Caco-2 (cell line): Measurements from ENCODE around the gene HSPB2. TPM values are rescaled to one million over a fixed set of nuclear protein-coding genes. Genes with fewer than 3 reads are reported as not detected.
A peak's percentile ranks its signal among the peaks of the same experiment; 100 is the strongest.

Experiments
- Bru-seq: library from RNA; stranded (reverse); fragments of 400-500 nt; gene quantifications from one replicate; lab custom pipeline; 2021; lab: Mats Ljungman, UMichigan
- BruChase-seq, 2 experiments: library from RNA; stranded (reverse); fragments of 400-500 nt; gene quantifications; one replicate each; lab custom pipeline; 2021; lab: Mats Ljungman, UMichigan
- BruUV-seq: library from RNA; stranded (reverse); fragments of 400-500 nt; replicated peaks from 2 replicates; lab custom pipeline; 2021; lab: Mats Ljungman, UMichigan
- CTCF ChIA-PET: fragments of 300-600 bp; sonication (Branson Sonifier 250); formaldehyde crosslinking; loops from one replicate; lab custom pipeline; 2022; ENCODE audit warnings: antibody characterized with exemption; lab: Charles Lee
- POLR2A ChIA-PET: fragments of 300-600 bp; sonication (Branson Sonifier 250); formaldehyde crosslinking; loops from one replicate; lab custom pipeline; 2022; ENCODE audit warnings: antibody characterized with exemption; lab: Charles Lee
- DNase-seq, 2 experiments: peaks; one replicate each; pipeline versions ENCODE4 v3.0.0 to v3.0.0-alpha.2; 2020 to 2022
- H3K27me3 ChIP-seq: replicated peaks from 2 replicates; pipeline ENCODE4 v1.6.0; 2011; ENCODE audit warnings: low read length; ENCODE audit not compliant: control insufficient read depth, insufficient read depth
- H3K36me3 ChIP-seq: 2 replicates; pipeline ENCODE4 v1.5.1; 2011; ENCODE audit warnings: low read length; ENCODE audit not compliant: control insufficient read depth, insufficient read depth
- H3K4me1 ChIP-seq: fragments of 250-450 bp; sonication (Bioruptor Pico); 2 replicates; pipeline ENCODE4 v1.5.1; 2020; ENCODE audit warnings: mild to moderate bottlenecking
- H3K4me3 ChIP-seq: 2 replicates; pipeline ENCODE4 v1.5.1; 2011; ENCODE audit warnings: low read depth, mild to moderate bottlenecking, control low read depth, low read length
- H3K9me3 ChIP-seq: fragments of 250-450 bp; sonication (Bioruptor Pico); 2 replicates; pipeline ENCODE4 v1.5.1; 2020; ENCODE audit warnings: mild to moderate bottlenecking, moderate library complexity
- H3K27ac Mint-ChIP-seq: one replicate; pipeline ENCODE4 v1.8.0; 2022; ENCODE audit warnings: mixed read lengths; ENCODE audit not compliant: unreplicated experiment
- H3K27me3 Mint-ChIP-seq: one replicate; pipeline ENCODE4 v1.8.0; 2022; ENCODE audit warnings: mixed read lengths; ENCODE audit not compliant: insufficient read depth, unreplicated experiment
- H3K36me3 Mint-ChIP-seq: one replicate; pipeline ENCODE4 v1.8.0; 2022; ENCODE audit warnings: mild to moderate bottlenecking, mixed read lengths; ENCODE audit not compliant: insufficient read depth, unreplicated experiment
- H3K4me1 Mint-ChIP-seq: one replicate; pipeline ENCODE4 v1.8.0; 2022; ENCODE audit warnings: low read depth, mixed read lengths; ENCODE audit not compliant: unreplicated experiment
- H3K4me3 Mint-ChIP-seq: one replicate; pipeline ENCODE4 v1.8.0; 2022; ENCODE audit warnings: mild to moderate bottlenecking, moderate library complexity, mixed read lengths; ENCODE audit not compliant: unreplicated experiment
- H3K9me3 Mint-ChIP-seq: one replicate; pipeline ENCODE4 v1.8.0; 2022; ENCODE audit warnings: mixed read lengths; ENCODE audit not compliant: unreplicated experiment
- CTCF ChIP-seq, 2 experiments: fragments of 200-600 bp in 1 of 2; IDR thresholded peaks; 1 replicate in 1 of 2; 2 replicates in 1 of 2; pipeline versions ENCODE4 v1.5.1 to v1.8.0; 2011 to 2022; ENCODE audit warnings: antibody characterized with exemption in 1 of 2, control low read depth in 1 of 2, inconsistent platforms in 1 of 2, low read depth in 1 of 2, low read length in 1 of 2, mild to moderate bottlenecking in 1 of 2, moderate library complexity in 1 of 2; ENCODE audit not compliant: insufficient read depth in 1 of 2, severe bottlenecking in 1 of 2, unreplicated experiment in 1 of 2
- intact Hi-C: fragments of 100-400 bp; cut with micrococcal nuclease; formaldehyde crosslinking; loops from one replicate; pipeline ENCODE4 v1.10.0; 2022; ENCODE audit not compliant: unreplicated experiment
- long read RNA-seq: library from polyadenylated mRNA; stranded (forward); transcript quantifications from one replicate; pipeline ENCODE4 v2.0.0, GENCODE V29; 2022
- total RNA-seq: library from RNA; stranded (reverse); gene quantifications from 2 replicates; pipeline ENCODE4 v1.2.3, GENCODE V29; 2022

The HSPB2 gene
- total RNA-seq (not detected in 2 replicates), Bru-seq, nascent RNA (not detected), BruChase-seq, experiment 1, labeled RNA remaining after a 2-hour chase (percentile 18 among the genes with signal in this experiment), BruChase-seq, experiment 2, labeled RNA remaining after a 6-hour chase (not detected)
- long read RNA-seq: 0 reads

- Histone ChIP-seq H3K9me3 (no peaks in the 10 kb centered on the region), H3K4me3 (no peak within 1 kb of the TSS)
Observed at GRCh38 chr11:111912535-111912934, at the start of gene HSPB2. HSPB2 (plus strand) TSS chr11:111912734; CDS start chr11:111912830, 96 bp downstream.

GRCh38 chr11:111870113-111870512 lies 42.4 kb upstream of the HSPB2 start:
- POLR2A ChIA-PET: interaction anchor here (1.6 to 2.2 kb wide), 3 partner anchors 49 to 104 kb away, joined by 7 to 13 read pairs (median 9); partner anchors contain the start of genes C11orf52 and PPP2R1B
- no peaks in the 10 kb centered on the region for H3K27me3 ChIP-seq
- BruUV-seq: no TSS peak
- no peaks in the 10 kb centered on the region for H3K36me3 ChIP-seq
- no peaks in the 10 kb centered on the region for H3K27me3 Mint-ChIP-seq
- TF ChIP-seq CTCF (IDR thresholded peaks at IDR 0.05; ENCODE audit: insufficient read depth in 1 of 2, low read depth in 1 of 2, low read length in 1 of 2, severe bottlenecking in 1 of 2, unreplicated experiment in 1 of 2): no peak
- H3K4me1 ChIP-seq: 0 out of 2 replicates have a peak, but pooled peaks cover 3% of the 10 kb centered on the region
- intact Hi-C loops: loop anchor here (2.0 kb wide), 2 partner anchors 49 to 57 kb away; partner anchors contain the start of gene C11orf52
- H3K9me3 Mint-ChIP-seq: no peaks in the 10 kb centered on the region
- no peaks in the 10 kb centered on the region for H3K9me3 ChIP-seq
- H3K4me3 ChIP-seq: peak overlapping the region; percentile 94
- peaks cover 16% of the 10 kb centered on the region for H3K4me1 Mint-ChIP-seq
- peak overlapping the region; percentile 91 for H3K4me3 Mint-ChIP-seq
- peaks cover 40% of the 10 kb centered on the region for H3K36me3 Mint-ChIP-seq
- DNase-seq: no peak
- CTCF ChIA-PET: interaction anchor here (0.6 to 2.6 kb wide), 16 partner anchors 10 to 320 kb away, joined by 3 to 31 read pairs (median 5); partner anchors contain the start of genes C11orf52 and PPP2R1B
- peak overlapping the region; percentile 53 for H3K27ac Mint-ChIP-seq

More at GRCh38 chr11:111912535-111912934, at the start of gene HSPB2:
- no peaks in the 10 kb centered on the region for H3K36me3 Mint-ChIP-seq
- no peaks in the 10 kb centered on the region for H3K9me3 Mint-ChIP-seq
- BruUV-seq: no TSS peak
- no peak for DNase-seq
- intact Hi-C loops: no loop called here
- no peaks in the 10 kb centered on the region for H3K27me3 ChIP-seq
- no peaks in the 10 kb centered on the region for H3K27me3 Mint-ChIP-seq
- H3K4me3 Mint-ChIP-seq: no peak within 1 kb of the TSS
- H3K4me1 ChIP-seq: peaks cover 12% of the 10 kb centered on the region
- H3K27ac Mint-ChIP-seq: no peak within 1 kb of the TSS
- CTCF ChIA-PET: no interaction called here
- POLR2A ChIA-PET: no interaction called here
- TF ChIP-seq CTCF (IDR thresholded peaks at IDR 0.05; ENCODE audit: insufficient read depth in 1 of 2, low read depth in 1 of 2, low read length in 1 of 2, severe bottlenecking in 1 of 2, unreplicated experiment in 1 of 2): no peak
- H3K4me1 Mint-ChIP-seq: peaks cover 7% of the 10 kb centered on the region
- H3K36me3 ChIP-seq: no peaks in the 10 kb centered on the region

- H3K27ac Mint-ChIP-seq: peak overlapping the region; percentile 53
- ChIA-PET POLR2A (interaction anchor here (1.6 to 2.2 kb wide), 3 partner anchors 48 to 104 kb away, joined by 7 to 13 read pairs (median 9); partner anchors contain the start of genes C11orf52 and PPP2R1B), CTCF (interaction anchor here (0.6 to 2.6 kb wide), 16 partner anchors 10 to 320 kb away, joined by 3 to 31 read pairs (median 5); partner anchors contain the start of genes C11orf52 and PPP2R1B)
- H3K4me1 Mint-ChIP-seq: peaks cover 16% of the 10 kb centered on the region
- no peaks in the 10 kb centered on the region for H3K27me3 Mint-ChIP-seq
- H3K27me3 ChIP-seq: no peaks in the 10 kb centered on the region
- no peak for TF ChIP-seq CTCF (IDR thresholded peaks at IDR 0.05; ENCODE audit: insufficient read depth in 1 of 2, low read depth in 1 of 2, low read length in 1 of 2, severe bottlenecking in 1 of 2, unreplicated experiment in 1 of 2)
- intact Hi-C loops: loop anchor here (2.0 kb wide), 2 partner anchors 48 to 56 kb away; partner anchors contain the start of gene C11orf52
- peak overlapping the region; percentile 91 for H3K4me3 Mint-ChIP-seq
- no TSS peak for BruUV-seq
- H3K4me3 ChIP-seq: peak overlapping the region; percentile 94
- H3K4me1 ChIP-seq: 0 out of 2 replicates have a peak, but pooled peaks cover 3% of the 10 kb centered on the region
- no peaks in the 10 kb centered on the region for H3K36me3 ChIP-seq
- DNase-seq: no peak
- H3K9me3 ChIP-seq: no peaks in the 10 kb centered on the region
- no peaks in the 10 kb centered on the region for H3K9me3 Mint-ChIP-seq
- peaks cover 38% of the 10 kb centered on the region for H3K36me3 Mint-ChIP-seq
Observed at GRCh38 chr11:111870522-111870885, 42.0 kb upstream of the HSPB2 start.
